Measurements from ENCODE around the gene EIF5A2.

DNA sequence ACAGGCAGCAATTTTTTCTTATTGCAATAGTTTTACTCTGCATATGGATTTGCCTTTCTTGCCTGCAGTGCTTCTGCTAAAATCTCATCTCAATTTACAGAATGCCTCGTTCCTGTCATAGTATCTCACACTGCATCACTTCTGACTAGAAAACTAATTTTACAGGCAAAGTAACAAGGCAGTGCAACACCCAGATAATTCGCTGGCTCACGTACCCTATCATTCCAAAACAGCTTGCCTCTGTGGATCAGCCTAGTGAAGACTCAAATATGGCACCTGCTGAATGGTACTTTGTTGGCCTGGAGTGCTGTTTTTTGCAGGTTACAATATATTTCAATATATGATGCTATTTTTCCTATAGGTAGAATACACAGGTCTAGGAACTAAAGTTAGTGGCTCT is 5.3 kb downstream of the EIF5A2 start:
- TF ChIP-seq, protein P1, sequence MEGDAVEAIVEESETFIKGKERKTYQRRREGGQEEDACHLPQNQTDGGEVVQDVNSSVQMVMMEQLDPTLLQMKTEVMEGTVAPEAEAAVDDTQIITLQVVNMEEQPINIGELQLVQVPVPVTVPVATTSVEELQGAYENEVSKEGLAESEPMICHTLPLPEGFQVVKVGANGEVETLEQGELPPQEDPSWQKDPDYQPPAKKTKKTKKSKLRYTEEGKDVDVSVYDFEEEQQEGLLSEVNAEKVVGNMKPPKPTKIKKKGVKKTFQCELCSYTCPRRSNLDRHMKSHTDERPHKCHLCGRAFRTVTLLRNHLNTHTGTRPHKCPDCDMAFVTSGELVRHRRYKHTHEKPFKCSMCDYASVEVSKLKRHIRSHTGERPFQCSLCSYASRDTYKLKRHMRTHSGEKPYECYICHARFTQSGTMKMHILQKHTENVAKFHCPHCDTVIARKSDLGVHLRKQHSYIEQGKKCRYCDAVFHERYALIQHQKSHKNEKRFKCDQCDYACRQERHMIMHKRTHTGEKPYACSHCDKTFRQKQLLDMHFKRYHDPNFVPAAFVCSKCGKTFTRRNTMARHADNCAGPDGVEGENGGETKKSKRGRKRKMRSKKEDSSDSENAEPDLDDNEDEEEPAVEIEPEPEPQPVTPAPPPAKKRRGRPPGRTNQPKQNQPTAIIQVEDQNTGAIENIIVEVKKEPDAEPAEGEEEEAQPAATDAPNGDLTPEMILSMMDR (IDR thresholded peaks at IDR 0.05; ENCODE audit: low read length): no peak
- no peak for TF ChIP-seq EZH2phosphoT487 (IDR thresholded peaks at IDR 0.05; ENCODE audit: low read length)
